GM19467 (cell line): ENCODE measurements around the gene ZNF620.
"Not testable (repeated sequence)": the region's sequence is repeated elsewhere in the genome, so short reads cannot be mapped to it uniquely, and the experiment has no call there.

Experiments used
- ATAC-seq: cut with Tn5 transposase; IDR thresholded peaks from one replicate; pipeline ENCODE4 v1.9.1; 2021; ENCODE audit warnings: mild to moderate bottlenecking, moderate library complexity; ENCODE audit not compliant: unreplicated experiment

Gene ZNF620

GRCh38 chr3:40499952-40500351, 5.9 kb upstream of the ZNF620 start:
- ATAC-seq: no peak

- ATAC-seq: no peak
Observed at GRCh38 chr3:40502034-40502433, 3.8 kb upstream of the ZNF620 start.

DNA sequence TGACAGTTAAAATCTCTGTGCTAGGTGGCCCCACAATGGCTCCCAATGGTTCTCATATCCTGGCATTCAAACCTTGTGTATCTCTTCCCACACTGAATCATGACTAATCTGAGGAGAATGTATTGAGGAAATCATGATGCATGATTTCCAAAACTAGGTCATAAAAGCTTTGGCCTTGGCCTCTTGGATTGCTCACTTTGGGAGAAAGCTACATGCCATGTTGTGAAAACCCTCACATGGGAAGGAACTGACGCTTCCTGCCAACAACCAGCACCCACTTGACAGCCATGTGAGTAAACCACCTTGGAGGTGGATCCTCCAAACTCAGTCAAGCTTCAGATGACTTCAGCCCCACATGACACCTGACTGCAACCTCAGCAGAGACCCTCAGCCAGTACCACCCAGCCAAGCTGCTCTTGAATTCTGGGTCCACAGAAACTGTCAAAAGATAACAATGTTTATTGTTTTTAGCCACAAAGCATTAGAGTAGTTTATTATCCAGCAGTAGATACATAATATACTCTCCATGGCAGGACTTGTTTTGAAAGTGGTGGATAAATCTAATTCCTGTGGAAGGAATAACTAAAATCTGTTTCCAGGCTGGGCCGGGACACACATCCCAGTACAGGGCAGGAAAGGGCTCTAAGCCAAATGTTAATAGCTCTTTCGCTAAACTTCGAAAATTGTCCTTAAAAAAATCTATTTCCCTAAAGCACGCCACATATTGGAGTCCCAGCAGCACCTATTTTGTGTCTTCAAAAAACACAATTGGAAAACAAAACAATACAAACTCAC, 1.0 kb upstream of the ZNF620 start:
- ATAC-seq: no peak

GRCh38 chr3:40511031-40511718, 5.3 kb downstream of the ZNF620 start:
- no peak for ATAC-seq

DNA sequence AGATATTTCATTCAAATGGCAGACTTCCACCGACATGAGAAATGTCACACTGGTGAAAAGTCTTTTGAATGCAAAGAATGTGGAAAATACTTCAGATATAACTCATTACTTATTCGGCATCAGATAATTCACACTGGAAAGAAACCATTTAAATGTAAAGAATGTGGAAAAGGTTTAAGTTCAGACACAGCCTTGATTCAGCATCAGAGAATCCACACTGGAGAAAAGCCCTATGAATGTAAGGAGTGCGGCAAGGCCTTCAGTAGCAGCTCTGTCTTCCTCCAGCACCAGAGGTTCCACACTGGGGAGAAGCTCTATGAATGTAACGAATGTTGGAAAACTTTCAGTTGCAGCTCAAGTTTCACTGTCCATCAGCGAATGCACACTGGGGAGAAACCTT, 10.4 kb downstream of the ZNF620 start:
- no peak for ATAC-seq

- no peak for ATAC-seq
Observed at GRCh38 chr3:40518067-40518466, 12.2 kb downstream of the ZNF620 start.

GRCh38 chr3:40518848-40519247, 13.0 kb downstream of the ZNF620 start:
- ATAC-seq: no peak

GRCh38 chr3:40521254-40521653, 15.4 kb downstream of the ZNF620 start:
- ATAC-seq: no peak

- ATAC-seq: no peak
Observed at GRCh38 chr3:40523781-40524180, 17.9 kb downstream of the ZNF620 start.

GRCh38 chr3:40524222-40524567, 18.4 kb downstream of the ZNF620 start:
- no peak for ATAC-seq

DNA sequence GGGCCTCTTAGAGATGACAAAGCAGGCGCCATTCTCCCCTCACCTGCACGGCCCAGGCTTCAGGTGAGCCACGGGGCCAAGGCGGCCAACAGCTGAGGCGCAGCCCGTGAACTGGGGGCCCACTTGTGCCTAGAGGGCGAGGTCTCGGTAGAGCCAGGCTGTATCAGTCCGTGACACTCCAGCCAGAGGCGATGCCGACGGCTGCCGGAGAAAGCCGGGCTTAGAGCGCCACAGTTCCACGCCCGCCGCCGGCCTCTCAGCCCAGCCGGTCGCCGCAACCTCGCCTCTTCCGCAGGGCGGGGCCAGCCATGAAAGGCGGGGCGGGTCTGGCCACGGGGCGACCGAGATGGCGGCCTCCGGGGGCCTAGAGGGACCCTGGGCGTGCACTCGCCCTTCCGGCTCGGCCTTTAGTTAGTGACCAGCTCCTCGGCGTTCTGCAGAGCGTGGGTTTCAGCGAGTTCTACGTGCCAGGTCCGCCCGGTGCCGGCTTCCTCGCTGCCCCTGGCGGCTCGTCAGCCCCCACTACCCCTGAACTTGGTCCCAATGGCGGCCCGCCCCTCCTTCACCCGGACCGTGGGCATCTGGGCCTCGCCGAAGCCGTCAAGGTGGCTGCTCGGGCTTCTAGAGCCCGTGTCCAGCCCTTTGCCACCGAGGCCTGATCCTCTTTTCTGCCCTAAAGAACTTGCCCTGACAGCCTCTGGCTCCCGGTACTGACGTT, 18.9 kb downstream of the ZNF620 start, which contains the start of gene ZNF621:
Gene ZNF621, plus strand, starts transcription at position 393 of the 718 bp plus-strand sequence. CDS start 881 bp downstream, outside the sequence.
- peak; percentile 99 for ATAC-seq

GRCh38 chr3:40528426-40528825, 22.6 kb downstream of the ZNF620 start:
- ATAC-seq: no peak

DNA sequence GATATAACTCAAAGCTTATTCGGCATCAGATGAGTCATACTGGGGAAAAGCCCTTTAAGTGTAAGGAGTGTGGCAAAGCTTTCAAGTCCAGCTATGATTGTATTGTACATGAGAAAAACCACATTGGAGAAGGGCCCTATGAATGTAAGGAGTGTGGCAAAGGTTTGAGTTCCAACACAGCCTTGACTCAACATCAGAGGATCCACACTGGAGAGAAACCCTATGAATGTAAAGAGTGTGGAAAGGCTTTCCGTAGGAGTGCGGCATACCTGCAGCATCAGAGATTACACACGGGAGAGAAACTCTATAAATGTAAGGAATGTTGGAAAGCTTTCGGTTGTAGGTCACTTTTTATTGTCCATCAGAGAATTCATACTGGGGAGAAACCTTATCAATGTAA, 26.4 kb downstream of the ZNF620 start:
- ATAC-seq: no peak

GRCh38 chr3:40534283-40534682, 28.4 kb downstream of the ZNF620 start:
- no peak for ATAC-seq

DNA sequence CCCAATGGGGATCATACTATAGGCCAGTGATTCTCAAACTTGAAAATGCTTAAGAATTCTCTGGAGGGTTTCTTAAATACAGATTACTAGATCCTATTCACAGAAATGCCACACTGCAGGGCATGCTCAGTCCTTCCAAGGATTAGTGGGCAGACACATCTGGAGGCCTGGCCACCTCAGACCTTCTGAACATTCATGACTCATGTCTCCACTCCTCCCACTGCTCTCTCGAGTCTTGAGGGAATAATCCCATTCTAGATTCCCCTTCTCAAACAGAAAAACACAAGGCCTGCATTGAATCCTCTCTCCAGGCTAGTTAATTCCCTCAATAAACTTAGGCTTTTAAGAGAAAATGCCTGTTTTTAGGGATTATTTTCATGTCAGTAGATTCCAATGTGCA, 41.0 kb downstream of the ZNF620 start:
- no peak for ATAC-seq

DNA sequence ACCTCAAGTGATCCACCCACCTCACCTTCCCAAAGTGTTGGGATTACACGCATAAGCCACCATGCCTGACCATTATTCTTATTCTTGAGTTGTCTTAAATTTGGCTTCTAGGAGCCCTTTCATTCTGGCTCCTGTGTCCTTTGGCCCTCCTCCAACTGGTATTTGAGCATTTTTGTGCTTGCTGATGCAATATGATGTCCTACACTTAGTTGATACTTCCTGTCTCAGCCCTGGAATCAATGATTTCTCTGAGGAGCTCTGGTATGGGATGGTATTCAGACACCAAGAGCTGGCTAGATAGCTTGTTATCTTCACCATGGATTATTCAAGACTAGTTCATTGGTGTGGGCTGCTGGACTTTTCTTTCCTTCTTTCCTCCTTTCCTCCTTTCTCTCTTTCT, 44.3 kb downstream of the ZNF620 start:
- ATAC-seq: no peak

GRCh38 chr3:40557575-40558161, 51.8 kb downstream of the ZNF620 start:
- ATAC-seq: no peak

GRCh38 chr3:40562482-40562881, 56.6 kb downstream of the ZNF620 start:
- ATAC-seq: not testable (repeated sequence)

GRCh38 chr3:40565629-40566028, 59.8 kb downstream of the ZNF620 start:
- ATAC-seq: not testable (repeated sequence)

DNA sequence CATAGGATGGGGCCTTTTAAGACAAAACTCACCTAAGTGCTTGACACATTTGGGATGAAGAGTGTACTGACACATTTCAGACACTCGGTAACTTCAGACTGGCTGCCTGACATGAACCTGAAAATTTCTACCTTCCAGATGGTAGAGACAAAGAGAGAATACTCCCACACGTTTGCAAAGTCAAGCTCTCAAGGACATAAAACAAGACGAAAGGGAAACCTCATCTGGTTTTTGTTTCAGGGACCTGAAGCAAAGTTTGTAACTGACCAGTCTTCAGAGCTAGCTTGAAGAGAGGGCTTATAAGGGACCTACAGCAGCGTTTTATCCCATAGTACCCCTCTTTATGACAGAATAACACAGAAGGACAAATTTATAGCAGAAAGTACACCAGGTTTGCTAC, 60.9 kb downstream of the ZNF620 start:
- no peak for ATAC-seq
